ENCODE measurements around the gene TJAP1. TPM values are rescaled to one million over a fixed set of nuclear protein-coding genes. Genes with fewer than 3 reads are reported as not detected.
"Not testable (repeated sequence)": the region's sequence is repeated elsewhere in the genome, so short reads cannot be mapped to it uniquely, and the experiment has no call there.

TJAP1 gene
- total and polyA plus RNA-seq, 4 donors = 21.7 to 29.5 (median 23.4) TPM

GRCh38 chr6:43457643-43458042 is 19.7 kb upstream of the TJAP1 start:
- ATAC-seq (ENCODE audit: insufficient read depth, low FRiP score) = no peak
- no peak overlapping the region for H3K4me3 ChIP-seq
- DNase-seq = no peak
- no peak for TF ChIP-seq CTCF (IDR thresholded peaks at IDR 0.05; ENCODE audit: control extremely low read depth, extremely low read depth)
- WGBS, 2 donors = 64 to 71% methylated on average over 7 to 9 of the region's 9 CpGs
- H3K27ac ChIP-seq (ENCODE audit: low read depth in 1 of 2, low read length in 1 of 2) = no peak overlapping the region
- H3K4me1 ChIP-seq (ENCODE audit: control insufficient read depth in 5 of 5, insufficient read depth in 5 of 5, low read length in 5 of 5) = peaks cover 0 to 3% (median 0%) of the 10 kb centered on the region in 5 donors
- H3K27me3 ChIP-seq (ENCODE audit: control insufficient read depth in 3 of 3, insufficient read depth in 3 of 3, low read length in 2 of 3) = peaks cover 0 to 18% (median 10%) of the 10 kb centered on the region in 3 donors
- no peak overlapping the region for H3K9ac ChIP-seq (ENCODE audit: insufficient read depth in 1 of 2, low read length in 2 of 2)
- H3K9me3 ChIP-seq (ENCODE audit: control insufficient read depth in 4 of 4, insufficient read depth in 3 of 4, low read length in 3 of 4) = peaks cover 0 to 4% (median 0%) of the 10 kb centered on the region in 4 donors
- H3K36me3 ChIP-seq (ENCODE audit: control insufficient read depth in 4 of 4, insufficient read depth in 4 of 4, low read length in 4 of 4) = peaks cover 0 to 6% (median 3%) of the 10 kb centered on the region in 4 donors

- H3K9me3 ChIP-seq (ENCODE audit: control insufficient read depth in 4 of 4, insufficient read depth in 3 of 4, low read length in 3 of 4); DNase-seq; H3K36me3 ChIP-seq (ENCODE audit: control insufficient read depth in 4 of 4, insufficient read depth in 4 of 4, low read length in 4 of 4); ATAC-seq (ENCODE audit: insufficient read depth, low FRiP score); H3K27ac ChIP-seq (ENCODE audit: low read depth in 1 of 2, low read length in 1 of 2); H3K9ac ChIP-seq (ENCODE audit: insufficient read depth in 1 of 2, low read length in 2 of 2); H3K4me1 ChIP-seq (ENCODE audit: control insufficient read depth in 5 of 5, insufficient read depth in 5 of 5, low read length in 5 of 5); H3K4me3 ChIP-seq: not testable (repeated sequence)
- peaks cover 0 to 19% (median 10%) of the 10 kb centered on the region in 3 donors for H3K27me3 ChIP-seq (ENCODE audit: control insufficient read depth in 3 of 3, insufficient read depth in 3 of 3, low read length in 2 of 3)
- 94% methylated on average over 15 of the region's 15 CpGs for WGBS, 2 donors
These were observed 19.2 kb upstream of the TJAP1 start for GRCh38 chr6:43458154-43458553.

- Histone ChIP-seq H3K27ac (ENCODE audit: low read depth in 1 of 2, low read length in 1 of 2) (no peak overlapping the region), H3K4me1 (ENCODE audit: control insufficient read depth in 5 of 5, insufficient read depth in 5 of 5, low read length in 5 of 5) (peaks cover 0 to 3% (median 0%) of the 10 kb centered on the region in 5 donors), H3K27me3 (ENCODE audit: control insufficient read depth in 3 of 3, insufficient read depth in 3 of 3, low read length in 2 of 3) (peaks cover 0 to 24% (median 10%) of the 10 kb centered on the region in 3 donors), H3K9me3 (ENCODE audit: control insufficient read depth in 4 of 4, insufficient read depth in 3 of 4, low read length in 3 of 4) (peaks cover 0 to 2% (median 0%) of the 10 kb centered on the region in 4 donors), H3K4me3 (no peak overlapping the region), H3K9ac (ENCODE audit: insufficient read depth in 1 of 2, low read length in 2 of 2) (no peak overlapping the region), H3K36me3 (ENCODE audit: control insufficient read depth in 4 of 4, insufficient read depth in 4 of 4, low read length in 4 of 4) (no peaks in the 10 kb centered on the region)
- 70 to 75% methylated on average over 1 of the region's 1 CpG for WGBS, 2 donors
- no peak for ATAC-seq (ENCODE audit: insufficient read depth, low FRiP score)
- no peak for TF ChIP-seq CTCF (IDR thresholded peaks at IDR 0.05; ENCODE audit: control extremely low read depth, extremely low read depth)
- DNase-seq = no peak
These were observed 17.8 kb upstream of the TJAP1 start for GRCh38 chr6:43459535-43459934.

GRCh38 chr6:43460032-43460431 is 17.3 kb upstream of the TJAP1 start:
- 65 to 85% methylated on average over 4 of the region's 4 CpGs for WGBS, 2 donors
- peaks cover 0 to 2% (median 0%) of the 10 kb centered on the region in 4 donors for H3K9me3 ChIP-seq (ENCODE audit: control insufficient read depth in 4 of 4, insufficient read depth in 3 of 4, low read length in 3 of 4)
- H3K4me1 ChIP-seq (ENCODE audit: control insufficient read depth in 5 of 5, insufficient read depth in 5 of 5, low read length in 5 of 5) = peaks cover 0 to 3% (median 0%) of the 10 kb centered on the region in 5 donors
- DNase-seq (no peak), ATAC-seq (ENCODE audit: insufficient read depth, low FRiP score) (no peak)
- H3K4me3 ChIP-seq = no peak overlapping the region
- no peak overlapping the region for H3K9ac ChIP-seq (ENCODE audit: insufficient read depth in 1 of 2, low read length in 2 of 2)
- no peak overlapping the region for H3K27ac ChIP-seq (ENCODE audit: low read depth in 1 of 2, low read length in 1 of 2)
- no peaks in the 10 kb centered on the region for H3K36me3 ChIP-seq (ENCODE audit: control insufficient read depth in 4 of 4, insufficient read depth in 4 of 4, low read length in 4 of 4)
- peaks cover 0 to 24% (median 10%) of the 10 kb centered on the region in 3 donors for H3K27me3 ChIP-seq (ENCODE audit: control insufficient read depth in 3 of 3, insufficient read depth in 3 of 3, low read length in 2 of 3)
- TF ChIP-seq CTCF (IDR thresholded peaks at IDR 0.05; ENCODE audit: control extremely low read depth, extremely low read depth) = no peak

All from lung (tissue), 12 donors.